Choroid plexus epithelial cell (primary cell): Measurements from ENCODE around the gene WIF1.

Experiments
- DNase-seq: peaks from one replicate; pipeline ENCODE4 v3.0.0-alpha.2; 2010; ENCODE audit warnings: low read depth
- H3K4me3 ChIP-seq: 2 replicates; pipeline ENCODE4 v1.5.1; 2011; ENCODE audit warnings: low read depth, mild to moderate bottlenecking, control low read depth, low read length, moderate library complexity
- TF ChIP-seq, protein P1 (sequence below): conservative IDR thresholded peaks from 2 replicates; pipeline ENCODE4 v1.5.1; 2011; ENCODE audit warnings: low read depth, mild to moderate bottlenecking, control low read depth, inconsistent platforms, low read length, moderate library complexity

Gene WIF1

DNA sequence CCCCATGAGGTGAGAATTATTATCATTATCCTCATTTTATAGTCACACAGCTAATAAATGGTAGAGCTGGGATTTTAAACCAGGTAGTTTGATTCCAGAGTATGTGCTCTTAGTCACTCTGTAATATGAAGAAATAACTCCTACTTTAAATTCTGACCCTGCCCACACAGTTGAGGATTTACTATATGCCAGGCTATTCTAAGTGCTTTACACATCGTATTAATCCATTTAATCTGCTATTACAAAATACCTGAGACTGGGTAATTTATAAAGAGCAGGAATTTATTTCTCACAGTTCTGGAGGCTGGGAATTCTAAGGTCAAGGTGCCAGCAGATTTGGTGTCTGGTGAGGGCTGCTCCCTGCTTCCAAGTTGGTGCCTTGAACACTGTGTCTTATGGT is 19.6 kb upstream of the WIF1 start:
- TF ChIP-seq, protein P1, sequence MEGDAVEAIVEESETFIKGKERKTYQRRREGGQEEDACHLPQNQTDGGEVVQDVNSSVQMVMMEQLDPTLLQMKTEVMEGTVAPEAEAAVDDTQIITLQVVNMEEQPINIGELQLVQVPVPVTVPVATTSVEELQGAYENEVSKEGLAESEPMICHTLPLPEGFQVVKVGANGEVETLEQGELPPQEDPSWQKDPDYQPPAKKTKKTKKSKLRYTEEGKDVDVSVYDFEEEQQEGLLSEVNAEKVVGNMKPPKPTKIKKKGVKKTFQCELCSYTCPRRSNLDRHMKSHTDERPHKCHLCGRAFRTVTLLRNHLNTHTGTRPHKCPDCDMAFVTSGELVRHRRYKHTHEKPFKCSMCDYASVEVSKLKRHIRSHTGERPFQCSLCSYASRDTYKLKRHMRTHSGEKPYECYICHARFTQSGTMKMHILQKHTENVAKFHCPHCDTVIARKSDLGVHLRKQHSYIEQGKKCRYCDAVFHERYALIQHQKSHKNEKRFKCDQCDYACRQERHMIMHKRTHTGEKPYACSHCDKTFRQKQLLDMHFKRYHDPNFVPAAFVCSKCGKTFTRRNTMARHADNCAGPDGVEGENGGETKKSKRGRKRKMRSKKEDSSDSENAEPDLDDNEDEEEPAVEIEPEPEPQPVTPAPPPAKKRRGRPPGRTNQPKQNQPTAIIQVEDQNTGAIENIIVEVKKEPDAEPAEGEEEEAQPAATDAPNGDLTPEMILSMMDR, result no peak
- H3K4me3 ChIP-seq, result no peak overlapping the region
- no peak for DNase-seq

DNA sequence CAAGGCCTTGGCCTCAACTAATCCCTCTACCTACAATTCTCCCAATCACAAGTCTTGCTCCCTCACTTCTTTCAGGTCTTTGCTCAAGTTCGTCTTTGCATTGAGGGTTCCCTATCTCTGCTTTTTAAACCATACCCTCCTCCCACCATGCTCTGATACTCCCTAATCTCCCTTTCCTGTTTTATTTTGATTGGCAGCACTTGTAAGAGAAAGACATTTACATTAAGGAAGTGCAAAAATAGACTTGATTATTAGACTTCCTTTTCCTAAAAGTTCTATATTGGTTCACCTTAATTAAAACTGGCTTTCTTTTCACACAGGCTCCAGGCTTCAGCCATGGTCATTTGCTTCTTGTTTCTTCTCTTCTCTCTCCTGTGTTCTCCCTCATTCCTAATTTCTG is 18.3 kb upstream of the WIF1 start:
- TF ChIP-seq, protein P1, result no peak
- DNase-seq, result no peak
- no peak overlapping the region for H3K4me3 ChIP-seq

DNA sequence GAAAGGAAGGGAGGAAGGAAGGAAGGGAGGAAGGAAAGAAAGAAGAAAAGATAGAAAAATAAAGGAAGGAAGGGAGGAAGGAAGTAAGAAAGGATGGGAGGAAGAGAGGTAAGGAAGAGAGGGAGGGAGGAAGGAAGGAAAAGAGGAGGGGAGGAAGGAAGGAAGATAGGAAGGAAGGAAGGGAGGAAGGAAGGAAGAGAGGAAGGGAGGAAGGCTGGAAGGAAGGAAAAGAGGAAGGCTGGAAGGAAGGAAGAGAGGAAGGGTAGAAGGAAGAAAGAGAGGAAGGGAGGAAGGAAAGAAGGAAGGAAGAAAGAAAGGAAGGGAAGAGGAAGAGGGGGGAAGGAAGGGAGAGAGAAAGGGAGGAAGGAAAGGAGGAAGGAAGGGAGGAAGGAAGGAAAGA is 12.8 kb upstream of the WIF1 start:
- H3K4me3 ChIP-seq, result no peak overlapping the region
- no peak for DNase-seq
- TF ChIP-seq, protein P1, result no peak

GRCh38 chr12:65126482-65126881 is 5.4 kb upstream of the WIF1 start:
- no peak for DNase-seq
- TF ChIP-seq, protein P1, result no peak
- no peak overlapping the region for H3K4me3 ChIP-seq

GRCh38 chr12:65125975-65126374 is 4.9 kb upstream of the WIF1 start:
- no peak overlapping the region for H3K4me3 ChIP-seq
- no peak for DNase-seq
- TF ChIP-seq, protein P1, result no peak

DNA sequence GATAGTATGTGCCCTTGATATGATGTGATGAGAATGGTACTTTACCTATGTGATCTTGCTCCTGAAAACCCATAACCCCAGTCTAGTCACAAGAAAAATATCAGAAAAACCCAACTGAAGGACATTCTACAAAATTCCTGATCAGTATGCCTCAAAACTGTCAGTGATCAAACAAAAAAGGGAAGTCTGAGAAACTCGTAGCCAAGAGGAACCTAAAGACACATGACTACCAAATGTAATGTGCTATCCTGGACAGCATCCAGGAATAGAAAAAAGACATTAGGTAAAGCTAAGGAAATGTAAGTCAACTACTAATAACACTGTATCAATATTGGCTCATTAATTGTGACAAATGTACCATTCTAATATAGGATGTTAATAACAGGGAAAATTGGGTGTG is 4.1 kb upstream of the WIF1 start:
- no peak overlapping the region for H3K4me3 ChIP-seq
- DNase-seq, result no peak
- TF ChIP-seq, protein P1, result no peak

DNA sequence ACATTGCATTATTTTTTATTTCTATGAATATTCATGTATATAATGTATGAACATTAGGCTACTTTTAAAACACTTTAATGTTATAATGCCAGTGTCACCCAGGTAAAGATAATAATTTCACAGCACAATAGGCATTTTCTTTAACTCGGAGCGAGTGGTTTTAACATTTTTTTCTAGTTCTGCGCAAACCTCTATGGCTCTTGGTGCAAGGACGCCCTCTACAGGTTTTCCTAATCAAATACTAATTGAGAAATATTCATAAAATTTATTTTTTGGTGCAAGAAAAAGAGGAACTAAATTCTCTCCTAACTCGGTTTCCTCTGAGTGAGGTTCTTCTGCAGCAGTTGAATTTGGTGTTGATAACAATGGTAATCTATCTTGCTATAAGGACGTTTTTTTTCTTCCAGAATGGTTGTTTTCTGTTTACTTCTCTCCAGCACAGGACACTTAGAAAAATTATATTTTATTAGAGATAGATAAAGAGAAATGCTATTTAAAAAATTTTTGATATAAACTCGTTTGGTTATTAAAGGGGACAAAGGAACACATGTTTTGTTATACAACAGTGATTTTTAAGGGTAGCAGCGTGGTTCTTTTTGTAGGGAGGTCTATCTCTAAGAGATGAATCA is 2.4 kb upstream of the WIF1 start:
- no peak overlapping the region for H3K4me3 ChIP-seq
- TF ChIP-seq, protein P1, result peak; percentile 81

More for the DNA sequence above, 2.4 kb upstream of the WIF1 start:
- DNase-seq, result peak; percentile 61
